PFSK-1 (cell line): ENCODE results near the gene UIMC1.

Experiments
- POLR2AphosphoS5 ChIP-seq: IDR thresholded peaks from 2 replicates; pipeline ENCODE4 v1.6.1; 2012; ENCODE audit warnings: low read depth, mild to moderate bottlenecking, control low read depth, low read length, moderate library complexity
- TAF1 ChIP-seq: IDR thresholded peaks from 2 replicates; pipeline ENCODE4 v1.6.1; 2012; ENCODE audit warnings: low read length, control low read depth, borderline replicate concordance; ENCODE audit not compliant: insufficient read depth
- TF ChIP-seq, protein P1 (sequence below), 2 experiments: IDR thresholded peaks; 2 replicates each; pipeline versions ENCODE4 v1.6.1 to v1.8.0; 2011 to 2012; ENCODE audit warnings: low read depth in 2 of 2, low read length in 2 of 2, control low read depth in 1 of 2, inconsistent platforms in 1 of 2, mild to moderate bottlenecking in 1 of 2, moderate library complexity in 1 of 2; ENCODE audit not compliant: insufficient read depth in 1 of 2

DNA sequence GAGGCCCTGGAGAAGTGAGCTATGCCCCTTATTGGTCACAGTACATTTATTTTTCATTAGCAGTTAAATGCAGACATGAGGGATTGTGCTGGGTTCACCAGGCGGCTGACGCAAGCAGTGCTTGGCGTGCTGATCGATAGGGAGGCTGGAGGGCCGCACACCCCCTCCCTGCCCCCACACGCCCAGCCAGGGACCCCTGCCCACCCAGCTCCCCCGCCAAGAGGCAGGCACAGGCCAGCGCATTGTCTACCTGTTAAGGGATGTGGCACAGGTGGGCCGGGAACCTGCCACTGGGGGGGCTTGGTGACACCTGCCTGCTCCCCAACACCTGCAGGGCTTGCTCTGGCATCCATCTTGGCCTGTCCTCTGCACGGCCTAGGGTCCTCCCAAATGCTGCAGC lies 146.7 kb downstream of the UIMC1 start:
- no peak for TF ChIP-seq POLR2AphosphoS5
- TF ChIP-seq, protein P1, sequence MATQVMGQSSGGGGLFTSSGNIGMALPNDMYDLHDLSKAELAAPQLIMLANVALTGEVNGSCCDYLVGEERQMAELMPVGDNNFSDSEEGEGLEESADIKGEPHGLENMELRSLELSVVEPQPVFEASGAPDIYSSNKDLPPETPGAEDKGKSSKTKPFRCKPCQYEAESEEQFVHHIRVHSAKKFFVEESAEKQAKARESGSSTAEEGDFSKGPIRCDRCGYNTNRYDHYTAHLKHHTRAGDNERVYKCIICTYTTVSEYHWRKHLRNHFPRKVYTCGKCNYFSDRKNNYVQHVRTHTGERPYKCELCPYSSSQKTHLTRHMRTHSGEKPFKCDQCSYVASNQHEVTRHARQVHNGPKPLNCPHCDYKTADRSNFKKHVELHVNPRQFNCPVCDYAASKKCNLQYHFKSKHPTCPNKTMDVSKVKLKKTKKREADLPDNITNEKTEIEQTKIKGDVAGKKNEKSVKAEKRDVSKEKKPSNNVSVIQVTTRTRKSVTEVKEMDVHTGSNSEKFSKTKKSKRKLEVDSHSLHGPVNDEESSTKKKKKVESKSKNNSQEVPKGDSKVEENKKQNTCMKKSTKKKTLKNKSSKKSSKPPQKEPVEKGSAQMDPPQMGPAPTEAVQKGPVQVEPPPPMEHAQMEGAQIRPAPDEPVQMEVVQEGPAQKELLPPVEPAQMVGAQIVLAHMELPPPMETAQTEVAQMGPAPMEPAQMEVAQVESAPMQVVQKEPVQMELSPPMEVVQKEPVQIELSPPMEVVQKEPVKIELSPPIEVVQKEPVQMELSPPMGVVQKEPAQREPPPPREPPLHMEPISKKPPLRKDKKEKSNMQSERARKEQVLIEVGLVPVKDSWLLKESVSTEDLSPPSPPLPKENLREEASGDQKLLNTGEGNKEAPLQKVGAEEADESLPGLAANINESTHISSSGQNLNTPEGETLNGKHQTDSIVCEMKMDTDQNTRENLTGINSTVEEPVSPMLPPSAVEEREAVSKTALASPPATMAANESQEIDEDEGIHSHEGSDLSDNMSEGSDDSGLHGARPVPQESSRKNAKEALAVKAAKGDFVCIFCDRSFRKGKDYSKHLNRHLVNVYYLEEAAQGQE (IDR thresholded peaks at IDR 0.05; ENCODE audit: insufficient read depth in 1 of 2, low read depth in 2 of 2, low read length in 2 of 2): no peak
- no peak for TF ChIP-seq TAF1
